ENCODE measurements around the gene SC5D.

DNA sequence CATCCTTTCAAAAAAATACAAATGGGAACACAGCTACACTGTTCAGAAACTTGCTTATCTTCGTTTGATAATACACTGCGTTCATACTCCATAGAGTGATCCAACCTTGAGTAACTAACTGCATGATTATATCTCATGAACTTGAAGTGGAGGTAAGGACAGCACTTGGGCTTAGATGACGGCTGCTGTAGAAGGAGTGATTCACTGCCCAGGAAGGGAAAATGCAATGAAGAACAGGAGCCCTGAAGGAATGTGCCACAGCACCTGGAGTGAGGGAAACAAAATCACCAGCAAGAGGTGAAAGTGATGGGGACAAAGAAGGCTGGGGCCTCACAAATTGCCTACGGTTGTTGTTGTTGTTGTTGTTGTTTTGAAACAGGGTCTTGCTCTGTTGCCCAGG, 44.1 kb upstream of the SC5D start:
- TF ChIP-seq, protein P1, sequence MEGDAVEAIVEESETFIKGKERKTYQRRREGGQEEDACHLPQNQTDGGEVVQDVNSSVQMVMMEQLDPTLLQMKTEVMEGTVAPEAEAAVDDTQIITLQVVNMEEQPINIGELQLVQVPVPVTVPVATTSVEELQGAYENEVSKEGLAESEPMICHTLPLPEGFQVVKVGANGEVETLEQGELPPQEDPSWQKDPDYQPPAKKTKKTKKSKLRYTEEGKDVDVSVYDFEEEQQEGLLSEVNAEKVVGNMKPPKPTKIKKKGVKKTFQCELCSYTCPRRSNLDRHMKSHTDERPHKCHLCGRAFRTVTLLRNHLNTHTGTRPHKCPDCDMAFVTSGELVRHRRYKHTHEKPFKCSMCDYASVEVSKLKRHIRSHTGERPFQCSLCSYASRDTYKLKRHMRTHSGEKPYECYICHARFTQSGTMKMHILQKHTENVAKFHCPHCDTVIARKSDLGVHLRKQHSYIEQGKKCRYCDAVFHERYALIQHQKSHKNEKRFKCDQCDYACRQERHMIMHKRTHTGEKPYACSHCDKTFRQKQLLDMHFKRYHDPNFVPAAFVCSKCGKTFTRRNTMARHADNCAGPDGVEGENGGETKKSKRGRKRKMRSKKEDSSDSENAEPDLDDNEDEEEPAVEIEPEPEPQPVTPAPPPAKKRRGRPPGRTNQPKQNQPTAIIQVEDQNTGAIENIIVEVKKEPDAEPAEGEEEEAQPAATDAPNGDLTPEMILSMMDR (IDR thresholded peaks at IDR 0.05) = no peak
- TF ChIP-seq POLR2A (IDR thresholded peaks at IDR 0.05) = no peak

All from esophagus squamous epithelium (tissue), 4 donors.